Measurements from ENCODE around the gene ACSM4. TPM values are rescaled to one million over a fixed set of nuclear protein-coding genes. Genes with fewer than 3 reads are reported as not detected.
"Not testable (repeated sequence)": the region's sequence is repeated elsewhere in the genome, so short reads cannot be mapped to it uniquely, and the experiment has no call there.

ACSM4 gene
- total RNA-seq, 1 experiment from 2014 or later, result not detected

- Histone ChIP-seq H3K4me3 (ENCODE audit: low read depth, low read length) (no peak overlapping the region), H3K9me3 (peaks cover 13% of the 10 kb centered on the region; the same call in 1 of the 2 replicates), H3K36me3 (ENCODE audit: control insufficient read depth, insufficient read depth, low read length) (no peaks in the 10 kb centered on the region), H3K4me1 (0 out of 2 replicates have a peak, but pooled peaks cover 6% of the 10 kb centered on the region), H3K27me3 (replicated peaks; ENCODE audit: control insufficient read depth, insufficient read depth, low read length) (no peaks in the 10 kb centered on the region; the same call in 1 of the 2 replicates)
- Mint-ChIP-seq H3K36me3 (ENCODE audit: insufficient read depth, unreplicated experiment) (no peaks in the 10 kb centered on the region), H3K27me3 (ENCODE audit: insufficient read depth, unreplicated experiment) (peaks cover 12% of the 10 kb centered on the region), H3K4me1 (ENCODE audit: low read depth, unreplicated experiment) (peaks cover 6% of the 10 kb centered on the region), H3K4me3 (ENCODE audit: unreplicated experiment) (no peak overlapping the region), H3K9me3 (ENCODE audit: unreplicated experiment) (peaks cover 42% of the 10 kb centered on the region), H3K27ac (ENCODE audit: unreplicated experiment) (no peak overlapping the region)
- ChIA-PET CTCF (no interaction called here), POLR2A (interaction anchor here (0.6 to 0.7 kb wide), 2 partner anchors 157 to 180 kb away, joined by 3 read pairs; no protein-coding TSS in a partner anchor)
- intact Hi-C loops (cut with micrococcal nuclease; ENCODE audit: unreplicated experiment), result no loop called here
- no peak for DNase-seq
- TF ChIP-seq CTCF (IDR thresholded peaks at IDR 0.05; ENCODE audit: insufficient read depth in 1 of 2, low read depth in 1 of 2, low read length in 1 of 2, severe bottlenecking in 1 of 2, unreplicated experiment in 1 of 2), result no peak
- BruUV-seq (replicated peaks), result no TSS peak
Observed at GRCh38 chr12:7282844-7283243, 21.0 kb upstream of the ACSM4 start.

GRCh38 chr12:7289743-7290142 is 14.1 kb upstream of the ACSM4 start:
- intact Hi-C loops (cut with micrococcal nuclease; ENCODE audit: unreplicated experiment), result no loop called here
- Mint-ChIP-seq H3K4me1 (ENCODE audit: low read depth, unreplicated experiment) (no peaks in the 10 kb centered on the region), H3K36me3 (ENCODE audit: insufficient read depth, unreplicated experiment) (no peaks in the 10 kb centered on the region), H3K27ac (ENCODE audit: unreplicated experiment) (no peak overlapping the region), H3K9me3 (ENCODE audit: unreplicated experiment) (peaks cover 50% of the 10 kb centered on the region), H3K4me3 (ENCODE audit: unreplicated experiment) (no peak overlapping the region), H3K27me3 (ENCODE audit: insufficient read depth, unreplicated experiment) (no peaks in the 10 kb centered on the region)
- TF ChIP-seq CTCF (IDR thresholded peaks at IDR 0.05; ENCODE audit: insufficient read depth in 1 of 2, low read depth in 1 of 2, low read length in 1 of 2, severe bottlenecking in 1 of 2, unreplicated experiment in 1 of 2), result no peak
- no TSS peak for BruUV-seq (replicated peaks)
- Histone ChIP-seq H3K27me3 (replicated peaks; ENCODE audit: control insufficient read depth, insufficient read depth, low read length) (no peaks in the 10 kb centered on the region), H3K4me1 (no peaks in the 10 kb centered on the region), H3K36me3 (ENCODE audit: control insufficient read depth, insufficient read depth, low read length) (no peaks in the 10 kb centered on the region), H3K9me3 (peaks cover 33% of the 10 kb centered on the region), H3K4me3 (ENCODE audit: low read depth, low read length) (no peak overlapping the region)
- ChIA-PET CTCF (no interaction called here), POLR2A (no interaction called here)
- no peak for DNase-seq

- H3K27ac Mint-ChIP-seq (ENCODE audit: unreplicated experiment); H3K4me3 ChIP-seq (ENCODE audit: low read depth, low read length); intact Hi-C loops (cut with micrococcal nuclease; ENCODE audit: unreplicated experiment); H3K4me3 Mint-ChIP-seq (ENCODE audit: unreplicated experiment); H3K36me3 Mint-ChIP-seq (ENCODE audit: insufficient read depth, unreplicated experiment); H3K27me3 Mint-ChIP-seq (ENCODE audit: insufficient read depth, unreplicated experiment); DNase-seq; H3K4me1 Mint-ChIP-seq (ENCODE audit: low read depth, unreplicated experiment); H3K4me1 ChIP-seq; H3K27me3 ChIP-seq (replicated peaks; ENCODE audit: control insufficient read depth, insufficient read depth, low read length); POLR2A ChIA-PET; BruUV-seq (replicated peaks); H3K36me3 ChIP-seq (ENCODE audit: control insufficient read depth, insufficient read depth, low read length); CTCF ChIA-PET: not testable (repeated sequence)
- H3K9me3 ChIP-seq, result peaks cover 30% of the 10 kb centered on the region
- H3K9me3 Mint-ChIP-seq (ENCODE audit: unreplicated experiment), result peaks cover 41% of the 10 kb centered on the region
Observed at GRCh38 chr12:7290588-7290987, 13.3 kb upstream of the ACSM4 start.

- Mint-ChIP-seq H3K4me1 (ENCODE audit: low read depth, unreplicated experiment) (no peaks in the 10 kb centered on the region), H3K9me3 (ENCODE audit: unreplicated experiment) (peaks cover 27% of the 10 kb centered on the region), H3K27me3 (ENCODE audit: insufficient read depth, unreplicated experiment) (peaks cover 10% of the 10 kb centered on the region), H3K27ac (ENCODE audit: unreplicated experiment) (no peak overlapping the region), H3K36me3 (ENCODE audit: insufficient read depth, unreplicated experiment) (no peaks in the 10 kb centered on the region), H3K4me3 (ENCODE audit: unreplicated experiment) (no peak overlapping the region)
- TF ChIP-seq CTCF (IDR thresholded peaks at IDR 0.05; ENCODE audit: insufficient read depth in 1 of 2, low read depth in 1 of 2, low read length in 1 of 2, severe bottlenecking in 1 of 2, unreplicated experiment in 1 of 2), result no peak
- no peak for DNase-seq
- no TSS peak for BruUV-seq (replicated peaks)
- Histone ChIP-seq H3K9me3 (peaks cover 20% of the 10 kb centered on the region), H3K4me3 (ENCODE audit: low read depth, low read length) (no peak overlapping the region), H3K27me3 (replicated peaks; ENCODE audit: control insufficient read depth, insufficient read depth, low read length) (no peaks in the 10 kb centered on the region), H3K36me3 (ENCODE audit: control insufficient read depth, insufficient read depth, low read length) (no peaks in the 10 kb centered on the region), H3K4me1 (no peaks in the 10 kb centered on the region)
- intact Hi-C loops (cut with micrococcal nuclease; ENCODE audit: unreplicated experiment), result no loop called here
- POLR2A ChIA-PET, result no interaction called here
- CTCF ChIA-PET, result no interaction called here
Observed at GRCh38 chr12:7292300-7292699, 11.6 kb upstream of the ACSM4 start.
